Astrocyte (in vitro differentiated cells and primary cell): ENCODE measurements around the gene TRANK1.

ENCODE experiments used
- CTCF ChIP-seq: IDR thresholded peaks from 2 replicates; pipeline ENCODE4 v1.5.1; 2011; ENCODE audit warnings: low read depth, mild to moderate bottlenecking, inconsistent platforms, low read length, moderate library complexity; ENCODE audit not compliant: insufficient read depth
- EZH2 ChIP-seq: IDR thresholded peaks from 2 replicates; pipeline ENCODE4 v1.6.1; 2012; ENCODE audit warnings: mild to moderate bottlenecking, low read length, inconsistent platforms; ENCODE audit not compliant: insufficient read depth

GRCh38 chr3:36909181-36909580 lies 35.7 kb downstream of the TRANK1 start:
- TF ChIP-seq CTCF (no peak), EZH2 (no peak)
